ENCODE data around the gene LTBP1.

The LTBP1 gene

DNA sequence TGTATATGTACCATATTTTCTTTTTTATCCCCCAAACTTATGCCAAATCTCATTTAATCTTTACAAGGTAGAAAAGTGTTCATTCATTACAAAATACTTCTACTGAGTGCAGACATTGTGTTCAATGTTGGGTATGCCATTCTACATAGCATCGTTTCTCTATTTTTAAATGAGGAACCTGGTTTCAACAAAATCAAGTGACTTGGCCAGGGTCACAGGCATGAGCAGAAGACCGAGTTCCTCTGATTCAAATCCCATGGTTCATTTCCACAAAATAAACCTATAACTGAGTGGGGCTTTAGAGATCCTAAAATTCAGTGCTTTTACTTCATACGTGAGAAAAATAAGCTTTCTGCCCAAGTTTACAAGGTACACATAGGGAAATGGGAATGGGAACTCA lies 448.3 kb downstream of the LTBP1 start:
- no peak overlapping the region for H2BK12ac ChIP-seq (ENCODE audit: low read length in 2 of 2)
- H3K4me1 ChIP-seq (ENCODE audit: control insufficient read depth, insufficient read depth, low read depth, low read length) = no peaks in the 10 kb centered on the region
- no peak overlapping the region for H3K18ac ChIP-seq (ENCODE audit: low read depth in 1 of 2, low read length in 2 of 2)
- H3K9me3 ChIP-seq (ENCODE audit: control insufficient read depth, low read length) = no peaks in the 10 kb centered on the region
- H3K27me3 ChIP-seq (ENCODE audit: control insufficient read depth in 1 of 2, insufficient read depth in 1 of 2, low read length in 2 of 2) = no peaks in the 10 kb centered on the region
- no peak overlapping the region for H3K4me2 ChIP-seq (ENCODE audit: low read length, poor library complexity, severe bottlenecking)
- no peak overlapping the region for H3K27ac ChIP-seq (ENCODE audit: low read length, poor library complexity, severe bottlenecking)
- no peak overlapping the region for H3K14ac ChIP-seq (ENCODE audit: low read length in 2 of 2)
- H3K9ac ChIP-seq (ENCODE audit: low read length) = no peak overlapping the region
- WGBS = 92% methylated on average over 3 of the region's 3 CpGs
- H4K8ac ChIP-seq (ENCODE audit: low read length) = no peak overlapping the region
- no peak for DNase-seq
- no peak overlapping the region for H2AK5ac ChIP-seq (ENCODE audit: low read length, severe bottlenecking)
- H2BK120ac ChIP-seq (ENCODE audit: low read depth, low read length) = no peak overlapping the region
- H3K36me3 ChIP-seq (ENCODE audit: control insufficient read depth in 1 of 2, insufficient read depth in 2 of 2, low read depth in 1 of 2, low read length in 2 of 2) = peaks cover 0 to 21% of the 10 kb centered on the region in 2 experiments
- H3K23ac ChIP-seq (ENCODE audit: low read length in 2 of 2) = no peak overlapping the region
- no peak overlapping the region for H2BK15ac ChIP-seq (ENCODE audit: low read depth, poor library complexity, severe bottlenecking)
- no peak overlapping the region for H3K4me3 ChIP-seq (ENCODE audit: insufficient read depth in 1 of 2, low read depth in 1 of 2, low read length in 2 of 2)
- no peak overlapping the region for H4K91ac ChIP-seq (ENCODE audit: low read length)
- no peak overlapping the region for H2BK5ac ChIP-seq (ENCODE audit: low read depth, low read length, poor library complexity, severe bottlenecking)
- no peak overlapping the region for H3K4ac ChIP-seq (ENCODE audit: low read depth in 1 of 2, low read length in 2 of 2)
- no peak overlapping the region for H2AFZ ChIP-seq (ENCODE audit: low read depth, low read length)
- no peaks in the 10 kb centered on the region for H3K79me1 ChIP-seq (replicated peaks; ENCODE audit: low read length, poor library complexity, severe bottlenecking)

- no peak overlapping the region for H2BK120ac ChIP-seq (ENCODE audit: low read depth, low read length)
- H2AFZ ChIP-seq (ENCODE audit: low read depth, low read length) = no peak overlapping the region
- no peak overlapping the region for H3K27ac ChIP-seq (ENCODE audit: low read length, poor library complexity, severe bottlenecking)
- no peak overlapping the region for H2AK5ac ChIP-seq (ENCODE audit: low read length, severe bottlenecking)
- H2BK5ac ChIP-seq (ENCODE audit: low read depth, low read length, poor library complexity, severe bottlenecking) = no peak overlapping the region
- no peak overlapping the region for H2BK12ac ChIP-seq (ENCODE audit: low read length in 2 of 2)
- DNase-seq = peak; percentile 62
- H3K9me3 ChIP-seq (ENCODE audit: control insufficient read depth, low read length) = no peaks in the 10 kb centered on the region
- H3K9ac ChIP-seq (ENCODE audit: low read length) = no peak overlapping the region
- no peak overlapping the region for H2BK15ac ChIP-seq (ENCODE audit: low read depth, poor library complexity, severe bottlenecking)
- no peak overlapping the region for H3K4me3 ChIP-seq (ENCODE audit: insufficient read depth in 1 of 2, low read depth in 1 of 2, low read length in 2 of 2)
- peaks cover 0 to 19% of the 10 kb centered on the region in 2 experiments for H3K36me3 ChIP-seq (ENCODE audit: control insufficient read depth in 1 of 2, insufficient read depth in 2 of 2, low read depth in 1 of 2, low read length in 2 of 2)
- no peaks in the 10 kb centered on the region for H3K4me1 ChIP-seq (ENCODE audit: control insufficient read depth, insufficient read depth, low read depth, low read length)
- peak overlapping the region in 1 of 2 experiments; percentile 18 for H3K18ac ChIP-seq (ENCODE audit: low read depth in 1 of 2, low read length in 2 of 2)
- no peak overlapping the region for H3K4me2 ChIP-seq (ENCODE audit: low read length, poor library complexity, severe bottlenecking)
- H3K79me1 ChIP-seq (replicated peaks; ENCODE audit: low read length, poor library complexity, severe bottlenecking) = no peaks in the 10 kb centered on the region
- H3K27me3 ChIP-seq (ENCODE audit: control insufficient read depth in 1 of 2, insufficient read depth in 1 of 2, low read length in 2 of 2) = no peaks in the 10 kb centered on the region
- no peak overlapping the region for H3K14ac ChIP-seq (ENCODE audit: low read length in 2 of 2)
- H4K8ac ChIP-seq (ENCODE audit: low read length) = no peak overlapping the region
- H4K91ac ChIP-seq (ENCODE audit: low read length) = no peak overlapping the region
- no peak overlapping the region for H3K23ac ChIP-seq (ENCODE audit: low read length in 2 of 2)
- H3K4ac ChIP-seq (ENCODE audit: low read depth in 1 of 2, low read length in 2 of 2) = no peak overlapping the region
Observed at GRCh38 chr2:33395655-33396249, 449.0 kb downstream of the LTBP1 start.

GRCh38 chr2:33404321-33404720 lies 457.6 kb downstream of the LTBP1 start:
- Histone ChIP-seq H3K4ac (ENCODE audit: low read depth in 1 of 2, low read length in 2 of 2) (no peak overlapping the region), H3K14ac (ENCODE audit: low read length in 2 of 2) (no peak overlapping the region), H3K79me1 (replicated peaks; ENCODE audit: low read length, poor library complexity, severe bottlenecking) (no peaks in the 10 kb centered on the region), H3K27ac (ENCODE audit: low read length, poor library complexity, severe bottlenecking) (no peak overlapping the region), H3K4me2 (ENCODE audit: low read length, poor library complexity, severe bottlenecking) (no peak overlapping the region), H2AK5ac (ENCODE audit: low read length, severe bottlenecking) (no peak overlapping the region), H3K9me3 (ENCODE audit: control insufficient read depth, low read length) (peaks cover 5% of the 10 kb centered on the region), H3K4me3 (ENCODE audit: insufficient read depth in 1 of 2, low read depth in 1 of 2, low read length in 2 of 2) (no peak overlapping the region), H2BK15ac (ENCODE audit: low read depth, poor library complexity, severe bottlenecking) (no peak overlapping the region), H4K8ac (ENCODE audit: low read length) (no peak overlapping the region), H2BK5ac (ENCODE audit: low read depth, low read length, poor library complexity, severe bottlenecking) (no peak overlapping the region), H2BK12ac (ENCODE audit: low read length in 2 of 2) (no peak overlapping the region), H3K18ac (ENCODE audit: low read depth in 1 of 2, low read length in 2 of 2) (no peak overlapping the region), H3K23ac (ENCODE audit: low read length in 2 of 2) (no peak overlapping the region), H3K9ac (ENCODE audit: low read length) (no peak overlapping the region), H3K36me3 (ENCODE audit: control insufficient read depth in 1 of 2, insufficient read depth in 2 of 2, low read depth in 1 of 2, low read length in 2 of 2) (peaks cover 0 to 5% of the 10 kb centered on the region in 2 experiments), H3K4me1 (ENCODE audit: control insufficient read depth, insufficient read depth, low read depth, low read length) (peaks cover 2% of the 10 kb centered on the region), H2BK120ac (ENCODE audit: low read depth, low read length) (no peak overlapping the region), H4K91ac (ENCODE audit: low read length) (no peak overlapping the region), H3K27me3 (ENCODE audit: control insufficient read depth in 1 of 2, insufficient read depth in 1 of 2, low read length in 2 of 2) (no peaks in the 10 kb centered on the region), H2AFZ (ENCODE audit: low read depth, low read length) (no peak overlapping the region)
- WGBS = 95% methylated on average over 5 of the region's 5 CpGs
- no peak for DNase-seq

- Histone ChIP-seq H3K36me3 (ENCODE audit: control insufficient read depth in 1 of 2, insufficient read depth in 2 of 2, low read depth in 1 of 2, low read length in 2 of 2) (no peaks in the 10 kb centered on the region), H3K27ac (ENCODE audit: low read length, poor library complexity, severe bottlenecking) (peak overlapping the region; percentile 67), H4K91ac (ENCODE audit: low read length) (no peak overlapping the region), H3K4me3 (ENCODE audit: insufficient read depth in 1 of 2, low read depth in 1 of 2, low read length in 2 of 2) (no peak overlapping the region), H2BK15ac (ENCODE audit: low read depth, poor library complexity, severe bottlenecking) (no peak overlapping the region), H3K9ac (ENCODE audit: low read length) (no peak overlapping the region), H3K4me1 (ENCODE audit: control insufficient read depth, insufficient read depth, low read depth, low read length) (peaks cover 2% of the 10 kb centered on the region), H2AFZ (ENCODE audit: low read depth, low read length) (no peak overlapping the region), H2BK12ac (ENCODE audit: low read length in 2 of 2) (no peak overlapping the region), H2BK120ac (ENCODE audit: low read depth, low read length) (no peak overlapping the region), H3K23ac (ENCODE audit: low read length in 2 of 2) (no peak overlapping the region), H3K4me2 (ENCODE audit: low read length, poor library complexity, severe bottlenecking) (no peak overlapping the region), H3K9me3 (ENCODE audit: control insufficient read depth, low read length) (peaks cover 5% of the 10 kb centered on the region), H4K8ac (ENCODE audit: low read length) (no peak overlapping the region), H3K4ac (ENCODE audit: low read depth in 1 of 2, low read length in 2 of 2) (no peak overlapping the region), H3K27me3 (ENCODE audit: control insufficient read depth in 1 of 2, insufficient read depth in 1 of 2, low read length in 2 of 2) (no peaks in the 10 kb centered on the region), H2AK5ac (ENCODE audit: low read length, severe bottlenecking) (no peak overlapping the region), H2BK5ac (ENCODE audit: low read depth, low read length, poor library complexity, severe bottlenecking) (no peak overlapping the region), H3K79me1 (replicated peaks; ENCODE audit: low read length, poor library complexity, severe bottlenecking) (no peaks in the 10 kb centered on the region), H3K14ac (ENCODE audit: low read length in 2 of 2) (no peak overlapping the region), H3K18ac (ENCODE audit: low read depth in 1 of 2, low read length in 2 of 2) (no peak overlapping the region)
- WGBS = 100% methylated on average over 1 of the region's 2 CpGs
- no peak for DNase-seq
Observed at GRCh38 chr2:33406622-33407021, 459.9 kb downstream of the LTBP1 start.
